Large intestine (tissue), 3 donors: Measurements from ENCODE around the gene CLTRN. TPM values are rescaled to one million over a fixed set of nuclear protein-coding genes. Genes with fewer than 3 reads are reported as not detected.
"Not testable (repeated sequence)": the region's sequence is repeated elsewhere in the genome, so short reads cannot be mapped to it uniquely, and the experiment has no call there.

Experiments used
- DNase-seq, 2 donors: peaks; one replicate each; pipeline versions ENCODE4 v3.0.0 to v3.0.0-alpha.2; 2013
- H3K27ac ChIP-seq: one replicate; pipeline ENCODE4 v1.5.1; 2013; ENCODE audit warnings: low read length
- H3K27me3 ChIP-seq: 2 replicates; pipeline ENCODE4 v1.6.1; 2013; ENCODE audit warnings: low read length; ENCODE audit not compliant: control insufficient read depth, insufficient read depth
- H3K36me3 ChIP-seq: 2 replicates; pipeline ENCODE4 v1.6.1; 2013; ENCODE audit warnings: low read length; ENCODE audit not compliant: control insufficient read depth, insufficient read depth
- H3K4me1 ChIP-seq: one replicate; pipeline ENCODE4 v1.6.1; 2013; ENCODE audit warnings: low read length; ENCODE audit not compliant: control insufficient read depth, insufficient read depth
- H3K4me3 ChIP-seq: one replicate; pipeline ENCODE4 v1.5.1; 2013; ENCODE audit warnings: low read length
- H3K9me3 ChIP-seq: one replicate; pipeline ENCODE4 v1.6.1; 2013; ENCODE audit warnings: mild to moderate bottlenecking, low read depth, low read length, moderate library complexity; ENCODE audit not compliant: control insufficient read depth
- WGBS: methylation state at CpG from one replicate; pipeline ENCODE4 v1.1.5; 2013; ENCODE audit warnings: low lambda C conversion rate; ENCODE audit not compliant: insufficient coverage; 5-methylcytosine and 5-hydroxymethylcytosine counted together
- polyA plus RNA-seq: library from polyadenylated mRNA; unstranded; fragments of 120-200 nt; gene quantifications from one replicate; pipeline ENCODE4 v1.2.1, GENCODE V29; 2013

Gene CLTRN
- polyA plus RNA-seq, 1 donor: 1.6 TPM

DNA sequence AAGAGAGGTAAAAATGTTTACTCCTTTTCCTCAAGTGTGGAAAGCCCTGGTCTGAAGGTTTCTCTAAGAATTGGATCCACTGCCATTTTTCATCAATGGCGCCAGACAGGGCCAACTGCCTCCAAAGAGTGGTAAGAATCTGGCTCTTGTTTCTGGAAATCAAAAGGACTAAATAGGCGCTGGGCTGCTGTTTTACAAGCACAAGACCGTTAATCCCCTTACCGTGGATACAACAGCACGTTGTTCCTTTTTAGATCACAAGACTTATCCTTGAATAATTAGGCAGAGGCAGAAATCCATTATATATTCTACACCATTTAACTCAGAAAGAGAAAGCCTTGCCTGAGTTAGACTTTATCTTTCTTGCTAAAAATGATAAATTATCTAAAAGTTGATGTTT, 10.6 kb downstream of the CLTRN start:
- no CpG with 5 or more reads among the region's 5 CpGs for WGBS
- H3K9me3 ChIP-seq: no peaks in the 10 kb centered on the region
- no peaks in the 10 kb centered on the region for H3K27me3 ChIP-seq
- DNase-seq: no peak
- H3K27ac ChIP-seq: no peak overlapping the region
- no peaks in the 10 kb centered on the region for H3K36me3 ChIP-seq
- no peak overlapping the region for H3K4me3 ChIP-seq
- H3K4me1 ChIP-seq: no peaks in the 10 kb centered on the region

DNA sequence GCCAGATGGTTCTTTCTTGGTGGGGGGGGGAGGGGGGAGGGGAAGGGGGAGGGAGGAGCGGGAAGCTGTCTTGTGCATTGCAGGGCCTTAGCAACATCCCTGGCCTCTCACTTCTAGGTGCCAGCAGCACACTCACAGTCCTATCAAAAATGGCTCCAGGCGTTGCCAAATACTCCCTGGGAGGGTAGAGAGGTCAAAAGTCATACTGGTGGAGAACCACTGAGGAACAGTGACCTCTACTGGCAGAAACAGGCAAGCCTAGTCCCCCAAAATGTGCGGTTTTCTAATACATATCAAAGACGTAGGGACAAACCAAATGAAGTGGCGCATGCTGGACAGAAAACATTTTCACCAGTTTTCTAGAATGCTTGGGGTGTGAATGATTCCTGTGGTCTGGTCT, 17.1 kb downstream of the CLTRN start:
- not testable (repeated sequence) for H3K27me3 ChIP-seq, H3K27ac ChIP-seq, H3K36me3 ChIP-seq, DNase-seq, H3K4me3 ChIP-seq, H3K4me1 ChIP-seq, H3K9me3 ChIP-seq
- WGBS: no CpG with 5 or more reads among the region's 5 CpGs

- Histone ChIP-seq H3K27ac (no peak overlapping the region), H3K36me3 (no peaks in the 10 kb centered on the region), H3K4me3 (no peak overlapping the region), H3K27me3 (no peaks in the 10 kb centered on the region), H3K4me1 (no peaks in the 10 kb centered on the region), H3K9me3 (no peaks in the 10 kb centered on the region)
- no CpG with 5 or more reads among the region's 27 CpGs for WGBS
- DNase-seq: no peak
Observed at GRCh38 chrX:15646543-15646942, 18.1 kb downstream of the CLTRN start.

DNA sequence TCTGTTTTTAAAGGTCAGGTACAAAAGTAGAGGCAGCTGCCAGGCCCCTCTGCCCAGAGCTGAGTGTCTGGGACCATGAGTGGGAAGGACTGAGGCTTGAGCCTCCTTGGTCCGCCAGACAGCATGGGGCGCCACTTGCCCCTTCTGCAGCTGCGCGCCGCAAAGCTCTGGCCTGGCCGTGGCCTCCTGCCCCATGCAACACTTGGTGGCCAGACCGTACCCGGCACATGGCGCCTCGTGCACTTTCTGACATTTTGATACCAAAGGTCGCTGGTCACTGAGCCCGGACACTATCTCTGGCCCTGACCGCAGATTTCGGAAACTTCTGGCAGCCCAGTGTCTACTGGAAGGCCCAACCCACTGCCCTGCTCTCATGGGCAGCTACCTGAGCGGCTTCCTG, 18.6 kb downstream of the CLTRN start:
- H3K4me3 ChIP-seq: no peak overlapping the region
- H3K27me3 ChIP-seq: no peaks in the 10 kb centered on the region
- H3K9me3 ChIP-seq: no peaks in the 10 kb centered on the region
- no peaks in the 10 kb centered on the region for H3K4me1 ChIP-seq
- no CpG with 5 or more reads among the region's 15 CpGs for WGBS
- H3K36me3 ChIP-seq: no peaks in the 10 kb centered on the region
- H3K27ac ChIP-seq: no peak overlapping the region
- DNase-seq: no peak

- peak; percentile 15 to 16 for DNase-seq
- H3K27me3 ChIP-seq: no peaks in the 10 kb centered on the region
- no peak overlapping the region for H3K4me3 ChIP-seq
- H3K9me3 ChIP-seq: no peaks in the 10 kb centered on the region
- H3K27ac ChIP-seq: no peak overlapping the region
- no CpG with 5 or more reads among the region's 3 CpGs for WGBS
- no peaks in the 10 kb centered on the region for H3K4me1 ChIP-seq
- H3K36me3 ChIP-seq: no peaks in the 10 kb centered on the region
Observed at GRCh38 chrX:15645266-15645665, 19.3 kb downstream of the CLTRN start.

- no peak for DNase-seq
- no peaks in the 10 kb centered on the region for H3K36me3 ChIP-seq
- no peaks in the 10 kb centered on the region for H3K27me3 ChIP-seq
- H3K4me1 ChIP-seq: no peaks in the 10 kb centered on the region
- H3K9me3 ChIP-seq: no peaks in the 10 kb centered on the region
- H3K4me3 ChIP-seq: no peak overlapping the region
- WGBS: no CpG with 5 or more reads among the region's 1 CpG
- no peak overlapping the region for H3K27ac ChIP-seq
Observed at GRCh38 chrX:15644560-15644872, 20.1 kb downstream of the CLTRN start.

DNA sequence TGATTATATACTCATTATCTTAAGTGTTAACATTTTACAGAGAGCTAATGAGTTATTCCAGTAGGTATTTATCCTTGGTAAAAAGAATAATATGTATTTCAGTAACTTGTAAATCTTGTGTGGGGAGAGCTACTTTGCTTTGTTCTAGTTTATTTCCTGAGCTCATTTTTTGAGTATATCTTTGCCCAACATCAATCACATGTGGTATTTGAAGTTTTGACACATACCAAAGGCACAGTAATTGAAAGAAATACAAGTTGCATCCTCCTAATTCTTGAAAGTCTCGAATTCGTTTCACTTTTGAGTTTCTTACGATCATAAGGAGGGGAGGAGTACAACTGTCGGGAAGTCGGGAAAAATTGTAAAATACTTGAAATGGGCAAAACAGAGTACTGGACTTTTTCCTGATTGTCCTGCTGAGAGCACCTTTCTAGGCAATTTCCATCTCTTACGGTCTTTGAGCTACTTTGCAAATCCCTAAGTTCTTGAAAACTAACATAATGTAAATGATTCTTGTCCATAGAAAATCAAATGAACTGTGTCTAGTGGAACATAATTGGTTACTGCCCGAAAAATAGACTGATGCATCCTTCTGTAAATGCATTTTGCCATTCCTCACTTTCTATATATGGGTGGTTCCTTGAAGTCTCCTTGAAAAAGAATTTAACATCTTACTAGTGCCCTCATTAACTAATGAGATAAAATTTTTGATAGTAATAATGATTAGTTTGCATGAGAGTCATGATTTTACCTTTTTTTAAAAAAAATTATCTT, 20.6 kb downstream of the CLTRN start:
- Histone ChIP-seq H3K36me3 (no peaks in the 10 kb centered on the region), H3K4me3 (no peak overlapping the region), H3K27me3 (no peaks in the 10 kb centered on the region), H3K9me3 (no peaks in the 10 kb centered on the region), H3K27ac (no peak overlapping the region), H3K4me1 (no peaks in the 10 kb centered on the region)
- DNase-seq: no peak
- WGBS: no CpG with 5 or more reads among the region's 7 CpGs

- peak overlapping the region; percentile 65 for H3K27ac ChIP-seq
Observed at GRCh38 chrX:15631637-15632036, 33.0 kb downstream of the CLTRN start.

DNA sequence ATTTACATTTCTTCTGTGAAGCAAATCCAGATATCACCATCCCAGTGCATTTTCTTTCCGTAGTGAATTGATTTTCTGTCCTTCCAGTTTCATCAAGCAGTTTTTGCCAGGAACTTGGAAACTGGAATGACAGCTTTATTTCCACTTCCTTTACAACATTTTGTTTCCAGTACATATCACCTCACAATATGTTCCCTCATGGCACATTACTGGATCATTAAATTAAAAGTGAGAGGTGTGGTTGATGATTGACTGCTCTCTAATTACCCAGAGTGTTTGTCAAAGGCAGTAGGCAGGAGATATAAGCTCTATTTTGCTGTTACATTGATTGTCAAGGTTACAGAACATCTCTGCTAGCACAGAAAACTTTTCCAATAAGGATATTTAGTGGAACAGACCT, 41.6 kb downstream of the CLTRN start:
- H3K36me3 ChIP-seq: no peaks in the 10 kb centered on the region
- H3K9me3 ChIP-seq: no peaks in the 10 kb centered on the region
- WGBS: no CpG with 5 or more reads among the region's 1 CpG
- peaks cover 14% of the 10 kb centered on the region for H3K4me1 ChIP-seq
- DNase-seq: peak in 1 of 2 donors; percentile 32
- H3K27me3 ChIP-seq: no peaks in the 10 kb centered on the region
- no peak overlapping the region for H3K4me3 ChIP-seq
- no peak overlapping the region for H3K27ac ChIP-seq

More at GRCh38 chrX:15631637-15632036, 33.0 kb downstream of the CLTRN start:
- peak; percentile 12 to 48 for DNase-seq
- Histone ChIP-seq H3K27me3 (no peaks in the 10 kb centered on the region), H3K4me3 (no peak overlapping the region), H3K36me3 (no peaks in the 10 kb centered on the region), H3K9me3 (no peaks in the 10 kb centered on the region), H3K4me1 (no peaks in the 10 kb centered on the region)

GRCh38 chrX:15619053-15619755, 45.4 kb downstream of the CLTRN start:
- H3K36me3 ChIP-seq: no peaks in the 10 kb centered on the region
- H3K4me3 ChIP-seq: peak overlapping the region; percentile 10
- H3K27me3 ChIP-seq: no peaks in the 10 kb centered on the region
- peak; percentile 82 to 87 for DNase-seq
- no CpG with 5 or more reads among the region's 3 CpGs for WGBS
- peaks cover 18% of the 10 kb centered on the region for H3K4me1 ChIP-seq
- H3K9me3 ChIP-seq: no peaks in the 10 kb centered on the region
- H3K27ac ChIP-seq: peak overlapping the region; percentile 95

DNA sequence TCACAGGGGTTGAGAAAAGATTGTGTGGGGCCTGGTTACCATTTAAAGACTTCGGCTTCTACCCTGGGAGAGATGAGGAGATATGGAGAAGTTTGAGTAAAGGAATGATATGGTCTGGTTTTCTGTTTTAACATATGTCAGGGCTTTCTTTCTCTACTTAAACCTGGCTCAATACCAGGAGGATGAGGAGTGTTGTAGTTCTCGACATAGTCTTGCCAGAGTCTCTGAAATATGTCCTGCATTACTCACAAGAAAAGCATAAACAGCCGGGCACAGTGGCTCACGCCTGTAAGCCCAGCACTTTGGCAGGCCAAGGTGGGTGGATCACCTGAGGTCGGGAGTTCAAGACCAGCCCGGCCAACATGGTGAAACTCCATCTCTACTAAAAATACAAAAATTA, 47.5 kb downstream of the CLTRN start:
- no CpG with 5 or more reads among the region's 6 CpGs for WGBS
- peaks cover 16% of the 10 kb centered on the region for H3K4me1 ChIP-seq

More for the DNA sequence above, 47.5 kb downstream of the CLTRN start:
- DNase-seq: no peak
- no peaks in the 10 kb centered on the region for H3K9me3 ChIP-seq
- H3K4me3 ChIP-seq: no peak overlapping the region
- no peaks in the 10 kb centered on the region for H3K36me3 ChIP-seq
- no peaks in the 10 kb centered on the region for H3K27me3 ChIP-seq
- H3K27ac ChIP-seq: no peak overlapping the region
